MM.1S (cell line): ENCODE data around the gene FAM237B.
A peak's percentile ranks its signal among the peaks of the same experiment; 100 is the strongest.

Experiments
- EZH2 ChIP-seq: fragments of 300-600 bp; sonication (generic); optimal IDR thresholded peaks from 2 replicates; pipeline ENCODE3; 2017; ENCODE audit warnings: low read depth, mild to moderate bottlenecking, antibody characterized with exemption, low read length, mixed read lengths
- EZH2phosphoT487 ChIP-seq: fragments of 300-600 bp; sonication (generic); IDR thresholded peaks from 2 replicates; pipeline ENCODE4 v1.6.1; 2018; ENCODE audit warnings: antibody characterized with exemption, low read length
- TF ChIP-seq, protein P1 (sequence below): fragments of 300-600 bp; sonication (generic); IDR thresholded peaks from 2 replicates; pipeline ENCODE4 v1.5.1; 2016; ENCODE audit warnings: antibody characterized with exemption, low read length, mixed read lengths

DNA sequence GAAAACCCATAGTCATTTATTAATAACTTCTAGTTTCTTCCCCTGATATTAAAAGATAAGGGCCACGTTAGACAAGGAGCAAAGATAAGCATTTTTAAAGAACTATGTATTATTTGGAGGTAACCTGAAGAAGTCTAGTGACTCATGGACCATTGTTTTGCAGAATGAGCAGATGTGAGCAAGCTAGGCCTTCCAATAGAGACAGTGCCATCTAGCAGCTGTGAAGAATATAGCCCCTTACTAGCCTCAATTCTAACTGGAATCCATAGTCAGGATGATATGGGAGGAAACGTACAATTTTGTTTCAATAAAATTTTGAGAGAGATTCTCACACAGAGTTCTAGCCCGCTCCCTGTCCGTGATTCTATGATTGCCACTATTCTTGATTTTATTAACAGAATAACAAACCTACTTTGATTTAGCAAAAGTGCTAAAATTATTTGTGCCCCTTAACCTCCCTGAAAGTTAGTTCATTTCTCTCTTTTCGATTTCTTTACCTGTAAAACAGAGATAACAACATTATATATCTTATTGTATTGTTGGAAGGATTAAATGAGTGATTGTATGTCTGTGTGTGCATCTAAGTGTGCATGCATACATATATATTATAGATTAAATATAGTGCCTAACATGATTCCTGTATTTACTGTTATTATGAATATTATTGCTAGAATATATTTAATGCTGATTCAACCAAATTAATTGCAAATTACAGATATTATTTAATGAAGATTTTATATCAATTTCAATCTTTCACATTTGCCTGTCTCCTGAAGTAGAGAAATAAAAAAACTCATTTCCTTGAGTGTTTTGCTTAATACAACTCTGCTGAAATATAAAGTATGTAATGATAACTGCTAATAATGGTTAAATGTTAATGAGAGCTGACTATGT lies 22.7 kb downstream of the FAM237B start:
- TF ChIP-seq, protein P1, sequence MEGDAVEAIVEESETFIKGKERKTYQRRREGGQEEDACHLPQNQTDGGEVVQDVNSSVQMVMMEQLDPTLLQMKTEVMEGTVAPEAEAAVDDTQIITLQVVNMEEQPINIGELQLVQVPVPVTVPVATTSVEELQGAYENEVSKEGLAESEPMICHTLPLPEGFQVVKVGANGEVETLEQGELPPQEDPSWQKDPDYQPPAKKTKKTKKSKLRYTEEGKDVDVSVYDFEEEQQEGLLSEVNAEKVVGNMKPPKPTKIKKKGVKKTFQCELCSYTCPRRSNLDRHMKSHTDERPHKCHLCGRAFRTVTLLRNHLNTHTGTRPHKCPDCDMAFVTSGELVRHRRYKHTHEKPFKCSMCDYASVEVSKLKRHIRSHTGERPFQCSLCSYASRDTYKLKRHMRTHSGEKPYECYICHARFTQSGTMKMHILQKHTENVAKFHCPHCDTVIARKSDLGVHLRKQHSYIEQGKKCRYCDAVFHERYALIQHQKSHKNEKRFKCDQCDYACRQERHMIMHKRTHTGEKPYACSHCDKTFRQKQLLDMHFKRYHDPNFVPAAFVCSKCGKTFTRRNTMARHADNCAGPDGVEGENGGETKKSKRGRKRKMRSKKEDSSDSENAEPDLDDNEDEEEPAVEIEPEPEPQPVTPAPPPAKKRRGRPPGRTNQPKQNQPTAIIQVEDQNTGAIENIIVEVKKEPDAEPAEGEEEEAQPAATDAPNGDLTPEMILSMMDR: peak; percentile 63
- TF ChIP-seq EZH2phosphoT487 (no peak), EZH2 (no peak)
